Left lobe of liver (tissue), 2 donors: ENCODE measurements around the gene TP73. TPM values are rescaled to one million over a fixed set of nuclear protein-coding genes. Genes with fewer than 3 reads are reported as not detected.

Experiments
- ATAC-seq: fragments of 200-7000 bp; cut with Tn5 transposase; one replicate; pipeline ENCODE4 v1.9.1; 2020; ENCODE audit warnings: mild to moderate bottlenecking, moderate library complexity
- DNase-seq: peaks from one replicate; pipeline ENCODE4 v3.0.0-alpha.2; 2020; ENCODE audit warnings: low spot score
- total RNA-seq: library from RNA; stranded (reverse); gene quantifications from one replicate; pipeline ENCODE4 v1.2.1, GENCODE V29; 2021
- donor health status: DM: no; HTN: no; CAD: no; lungs with moderate emphysema.
- donor health status: DM: no; HTN: yes; CAD: no.

Gene TP73
- total RNA-seq, 1 donor from 2014 or later: 0.08 TPM

DNA sequence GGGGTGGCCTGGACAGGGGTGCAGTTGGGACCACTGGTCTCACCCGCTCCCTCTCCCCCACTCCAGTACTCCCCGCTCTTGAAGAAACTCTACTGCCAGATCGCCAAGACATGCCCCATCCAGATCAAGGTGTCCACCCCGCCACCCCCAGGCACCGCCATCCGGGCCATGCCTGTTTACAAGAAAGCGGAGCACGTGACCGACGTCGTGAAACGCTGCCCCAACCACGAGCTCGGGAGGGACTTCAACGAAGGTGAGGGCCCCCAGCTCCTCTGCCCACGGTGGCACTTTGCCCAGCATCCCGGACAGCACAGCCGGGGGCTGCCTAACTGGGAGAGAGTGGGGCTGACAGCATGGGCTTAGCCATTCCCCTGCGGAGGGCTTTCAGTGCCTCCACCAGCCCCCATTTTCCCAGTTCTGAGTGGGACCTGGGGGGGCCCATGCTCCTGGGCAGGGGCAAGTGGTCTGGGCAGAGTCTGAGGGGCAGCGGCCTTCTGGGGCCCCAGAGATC lies 69.7 kb downstream of the TP73 start:
- DNase-seq (no peak), ATAC-seq (no peak)

DNA sequence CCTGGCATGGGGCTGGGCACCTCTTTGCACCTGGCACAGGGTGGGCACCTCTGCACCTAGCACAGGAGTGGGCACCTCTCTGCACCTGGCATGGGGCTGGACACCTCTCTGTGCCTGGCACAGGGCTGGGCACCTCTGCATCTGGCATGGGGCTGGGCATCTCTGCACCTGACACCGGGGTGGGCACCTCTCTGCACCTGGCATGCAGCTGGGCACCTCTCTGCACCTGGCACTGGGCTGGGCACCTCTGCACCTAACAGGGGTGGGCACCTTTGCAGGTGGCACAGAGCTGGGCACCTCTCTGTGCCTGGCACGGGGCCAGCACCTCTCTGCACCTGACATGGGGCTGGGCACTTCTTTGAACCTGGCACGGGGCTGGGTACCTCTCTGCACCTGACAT lies 70.5 kb downstream of the TP73 start:
- DNase-seq (no peak), ATAC-seq (no peak)

DNA sequence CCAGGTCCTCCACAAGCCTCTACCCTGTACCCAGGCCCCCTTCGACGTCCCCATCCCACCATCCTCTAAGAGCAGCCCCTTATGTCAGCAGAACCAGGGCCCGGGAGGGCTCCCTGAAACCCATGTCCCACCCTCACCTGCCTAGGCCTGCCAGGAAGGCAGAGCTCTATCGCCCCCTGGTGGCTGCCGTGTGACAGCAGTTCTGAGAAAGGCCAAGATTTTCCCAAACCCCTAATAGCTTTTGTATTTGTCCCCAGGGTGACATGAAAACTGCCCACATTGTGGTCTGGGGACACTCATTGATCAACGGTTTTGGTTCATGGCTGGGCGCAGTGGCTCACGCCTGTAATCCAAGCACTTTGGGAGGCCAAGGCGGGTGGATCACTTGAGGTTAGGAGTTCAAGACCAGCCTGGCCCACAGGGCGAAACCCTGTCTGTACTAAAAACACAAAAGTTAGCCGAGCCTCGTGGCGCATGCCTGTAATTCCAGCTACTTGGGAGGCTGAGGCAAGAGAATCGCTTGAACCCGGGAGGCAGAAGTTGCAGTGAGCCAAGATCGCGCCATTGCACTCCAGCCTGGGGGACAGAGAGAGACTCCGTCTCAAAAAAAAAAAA lies 72.2 kb downstream of the TP73 start:
- ATAC-seq (peak; percentile 85), DNase-seq (peak; percentile 71)

- ATAC-seq: no peak
- DNase-seq: no peak
These were observed 73.0 kb downstream of the TP73 start for GRCh38 chr1:3725366-3725765.

GRCh38 chr1:3727042-3727824 lies 74.9 kb downstream of the TP73 start:
- DNase-seq: no peak
- ATAC-seq: peak; percentile 10

DNA sequence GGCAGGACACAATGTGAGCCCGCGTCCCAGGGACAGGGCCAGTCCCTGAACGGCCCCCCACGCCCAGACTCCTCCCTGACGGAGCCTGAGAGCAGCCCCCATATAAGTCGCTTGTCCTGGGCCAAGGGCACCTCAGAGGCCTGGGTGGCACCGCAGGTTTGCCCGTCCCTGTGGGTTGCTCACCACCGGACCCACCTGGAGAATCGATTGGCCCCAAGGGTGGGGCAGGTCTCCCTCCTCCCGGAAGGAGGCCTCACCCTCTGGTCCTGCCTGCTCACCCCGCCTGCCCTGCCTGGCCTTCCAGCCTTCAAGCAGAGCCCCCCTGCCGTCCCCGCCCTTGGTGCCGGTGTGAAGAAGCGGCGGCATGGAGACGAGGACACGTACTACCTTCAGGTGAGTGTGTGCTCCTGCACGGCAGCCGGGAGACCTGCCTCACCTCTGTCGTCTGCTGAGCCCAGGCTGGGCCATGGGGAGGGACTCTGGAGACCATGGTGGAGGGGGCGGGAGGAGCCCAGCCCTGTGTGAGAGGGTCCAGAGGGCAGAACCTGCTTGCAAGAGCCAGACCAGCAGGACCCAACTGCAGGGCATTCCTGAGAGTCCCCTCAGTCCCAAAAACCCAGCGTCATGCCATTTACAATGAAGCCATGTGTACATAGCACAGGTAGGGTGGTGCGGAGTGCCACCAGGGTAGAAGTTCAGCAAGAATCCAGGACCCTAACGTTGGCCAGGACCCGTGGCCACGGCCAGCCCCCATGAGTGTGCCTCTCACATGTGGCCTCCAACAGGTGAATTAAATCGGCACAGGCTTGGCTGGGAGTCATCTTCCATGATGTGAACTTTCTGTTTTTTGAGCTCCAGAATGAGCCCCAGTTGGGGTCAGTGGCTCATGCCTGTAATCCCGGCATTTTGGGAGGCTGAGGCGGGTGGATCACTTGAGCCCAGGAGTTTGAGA lies 75.8 kb downstream of the TP73 start:
- no peak for ATAC-seq
- no peak for DNase-seq

GRCh38 chr1:3729594-3730542 lies 77.6 kb downstream of the TP73 start:
- no peak for DNase-seq
- ATAC-seq: no peak

DNA sequence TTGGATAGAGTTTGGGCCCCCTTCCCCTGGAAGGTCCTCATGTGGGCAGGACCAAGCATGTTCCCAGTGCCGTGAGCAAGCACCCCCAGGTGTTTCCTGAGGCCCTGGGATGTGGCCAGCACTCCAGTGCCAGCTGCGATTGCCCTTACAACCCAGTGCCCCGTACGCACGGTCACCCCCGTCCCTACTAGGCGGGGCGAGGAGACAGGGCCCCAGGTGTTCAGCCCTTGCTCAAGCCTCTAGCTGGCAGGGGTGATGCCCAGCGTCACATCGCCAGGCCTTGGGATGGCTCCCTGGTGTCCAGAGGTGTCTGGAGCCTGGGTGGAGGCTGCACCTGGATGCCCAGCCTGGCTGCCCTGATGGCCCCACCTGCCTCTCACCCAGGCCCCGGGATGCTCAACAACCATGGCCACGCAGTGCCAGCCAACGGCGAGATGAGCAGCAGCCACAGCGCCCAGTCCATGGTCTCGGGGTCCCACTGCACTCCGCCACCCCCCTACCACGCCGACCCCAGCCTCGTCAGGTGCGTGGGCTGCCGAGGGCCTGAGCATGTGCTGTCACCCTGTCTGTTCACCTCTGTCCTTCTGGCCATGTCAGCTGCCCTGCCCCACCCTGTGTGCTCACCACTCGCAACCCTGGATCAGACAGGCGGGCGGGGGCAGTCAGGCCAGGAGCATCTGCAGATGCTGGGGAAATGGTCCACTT lies 78.4 kb downstream of the TP73 start:
- ATAC-seq: no peak
- no peak for DNase-seq

DNA sequence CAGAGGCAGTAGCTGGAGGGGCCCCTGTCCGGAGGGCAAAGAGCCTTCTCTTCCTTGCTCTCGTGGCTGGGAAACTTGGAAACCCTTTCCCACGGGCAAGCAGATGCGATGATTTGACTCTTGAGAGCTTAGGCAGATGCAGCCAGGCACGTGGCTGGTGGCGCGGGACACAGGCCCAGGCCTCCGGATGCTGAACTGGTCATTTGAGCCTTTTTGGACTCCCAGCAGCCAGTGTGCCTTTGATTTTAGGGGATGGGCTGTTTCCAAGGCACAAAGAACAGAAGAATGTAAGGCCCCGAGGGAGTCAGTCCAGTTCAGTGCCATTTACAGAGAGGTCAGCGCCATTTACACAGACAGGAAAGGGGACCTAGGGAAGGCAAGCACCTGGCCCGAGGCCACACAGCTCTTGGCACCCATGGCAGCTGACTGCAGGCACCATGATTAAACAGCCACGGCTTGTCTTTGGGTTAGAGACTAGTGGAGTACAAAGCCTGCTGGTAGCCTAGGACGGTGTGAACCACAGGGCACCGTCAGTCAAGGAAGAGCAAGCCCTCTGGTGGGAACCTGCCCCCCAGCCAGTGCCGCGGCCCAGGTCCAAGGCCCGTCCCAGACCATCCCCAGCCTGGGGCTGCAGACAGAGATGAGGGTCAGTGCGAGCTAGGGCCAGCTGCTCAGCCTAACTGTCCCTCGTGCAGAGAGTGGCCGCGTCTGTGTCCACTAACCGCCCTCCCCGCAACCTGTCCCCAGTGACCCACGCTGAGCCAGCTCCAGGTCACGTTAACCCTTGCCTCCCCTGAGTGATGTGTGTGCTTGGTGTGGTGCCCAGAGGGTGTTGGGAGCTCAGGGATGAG lies 79.5 kb downstream of the TP73 start:
- DNase-seq (no peak), ATAC-seq (no peak)

- DNase-seq: no peak
- no peak for ATAC-seq
These were observed 80.2 kb downstream of the TP73 start for GRCh38 chr1:3732434-3733093.

- no peak for DNase-seq
- no peak for ATAC-seq
These were observed 81.0 kb downstream of the TP73 start for GRCh38 chr1:3733094-3733882.

DNA sequence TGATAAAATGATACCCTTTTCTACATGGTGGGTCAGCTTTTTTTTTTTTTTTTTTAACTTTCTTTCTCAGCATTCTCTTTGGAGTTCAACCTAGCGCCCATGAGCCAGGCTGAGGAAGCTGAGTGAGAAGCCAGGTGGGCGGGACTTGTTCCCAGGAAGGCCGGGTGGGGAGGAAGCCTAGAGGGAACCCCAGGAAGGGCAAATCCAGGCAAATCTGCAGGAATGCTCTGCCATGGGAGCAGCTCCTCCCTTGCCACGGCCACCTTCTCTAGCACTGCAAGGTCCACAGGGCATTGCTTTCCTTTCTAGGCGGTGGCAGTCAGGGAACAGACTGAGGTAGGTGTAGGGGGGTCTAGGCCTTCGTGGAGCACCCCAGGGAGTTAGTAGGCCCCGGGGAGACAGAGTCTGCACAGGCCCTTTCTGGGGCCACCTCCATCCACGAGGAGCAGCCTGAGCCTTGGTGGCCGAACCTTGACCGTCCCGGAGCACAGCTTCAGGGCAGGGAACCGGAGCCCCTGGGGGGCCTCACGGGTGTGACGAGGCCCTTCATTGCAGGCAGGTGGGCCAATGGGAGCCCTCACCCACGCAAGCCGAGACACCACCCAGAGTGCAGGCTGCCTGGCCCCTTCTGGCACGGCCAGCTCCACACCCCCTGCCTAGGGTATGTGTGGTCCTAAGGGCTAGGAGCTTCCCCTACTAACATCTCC lies 81.7 kb downstream of the TP73 start:
- peak; percentile 9 for ATAC-seq
- no peak for DNase-seq

- ATAC-seq: no peak
- DNase-seq: no peak
These were observed 82.3 kb downstream of the TP73 start for GRCh38 chr1:3734602-3735001.

- ATAC-seq (no peak), DNase-seq (no peak)
These were observed 82.8 kb downstream of the TP73 start for GRCh38 chr1:3735027-3735681.

DNA sequence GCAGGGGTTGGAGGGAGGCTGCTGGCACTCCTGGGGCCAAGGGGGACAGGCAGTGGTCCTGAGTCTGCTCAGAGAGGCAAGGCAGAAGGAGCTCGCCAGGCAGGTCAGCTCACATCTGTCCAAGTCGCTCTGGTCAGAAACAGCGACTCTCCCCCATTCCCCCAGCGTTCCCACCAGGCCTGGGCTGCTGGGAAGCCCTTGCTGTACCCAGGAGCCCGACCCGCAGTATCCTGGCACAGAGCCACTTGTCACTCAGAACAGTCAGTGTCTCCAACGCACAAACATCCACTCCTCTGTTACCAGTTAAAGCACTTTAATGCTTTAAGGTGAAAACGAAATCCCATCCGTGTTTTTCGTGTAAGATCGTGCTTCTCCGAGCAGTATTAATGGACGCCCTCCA lies 83.4 kb downstream of the TP73 start:
- no peak for ATAC-seq
- DNase-seq: no peak

- DNase-seq: no peak
- ATAC-seq: no peak
These were observed 83.8 kb downstream of the TP73 start for GRCh38 chr1:3736131-3736561.
